Upper lobe of left lung (tissue), 4 donors: Measurements from ENCODE around the gene FLRT2.

Source experiments
- EP300 ChIP-seq, 4 donors: sonication (generic); formaldehyde crosslinking; IDR thresholded peaks; one replicate each; pipeline ENCODE4 v1.5.1; 2017; ENCODE audit warnings: antibody characterized with exemption in 4 of 4, control low read depth in 2 of 4
- POLR2A ChIP-seq, 4 donors: fragments of 450-650 bp; IDR thresholded peaks; one replicate each; pipeline ENCODE4 v1.5.1; 2016 to 2017; ENCODE audit warnings: antibody characterized with exemption in 4 of 4, mild to moderate bottlenecking in 2 of 4
- POLR2AphosphoS5 ChIP-seq, 2 donors: sonication (generic); formaldehyde crosslinking; IDR thresholded peaks; one replicate each; pipeline ENCODE4 v1.5.1; 2017; ENCODE audit warnings: antibody characterized with exemption in 2 of 2
- TF ChIP-seq, protein P1 (sequence below), 6 experiments: fragments of 450-650 bp in 4 of 6; fragments of 200-600 bp in 2 of 6; sonication (generic) in 2 of 6; IDR thresholded peaks; one replicate each; pipeline ENCODE4 v1.5.1; 2016 to 2019; ENCODE audit warnings: antibody characterized with exemption in 6 of 6

DNA sequence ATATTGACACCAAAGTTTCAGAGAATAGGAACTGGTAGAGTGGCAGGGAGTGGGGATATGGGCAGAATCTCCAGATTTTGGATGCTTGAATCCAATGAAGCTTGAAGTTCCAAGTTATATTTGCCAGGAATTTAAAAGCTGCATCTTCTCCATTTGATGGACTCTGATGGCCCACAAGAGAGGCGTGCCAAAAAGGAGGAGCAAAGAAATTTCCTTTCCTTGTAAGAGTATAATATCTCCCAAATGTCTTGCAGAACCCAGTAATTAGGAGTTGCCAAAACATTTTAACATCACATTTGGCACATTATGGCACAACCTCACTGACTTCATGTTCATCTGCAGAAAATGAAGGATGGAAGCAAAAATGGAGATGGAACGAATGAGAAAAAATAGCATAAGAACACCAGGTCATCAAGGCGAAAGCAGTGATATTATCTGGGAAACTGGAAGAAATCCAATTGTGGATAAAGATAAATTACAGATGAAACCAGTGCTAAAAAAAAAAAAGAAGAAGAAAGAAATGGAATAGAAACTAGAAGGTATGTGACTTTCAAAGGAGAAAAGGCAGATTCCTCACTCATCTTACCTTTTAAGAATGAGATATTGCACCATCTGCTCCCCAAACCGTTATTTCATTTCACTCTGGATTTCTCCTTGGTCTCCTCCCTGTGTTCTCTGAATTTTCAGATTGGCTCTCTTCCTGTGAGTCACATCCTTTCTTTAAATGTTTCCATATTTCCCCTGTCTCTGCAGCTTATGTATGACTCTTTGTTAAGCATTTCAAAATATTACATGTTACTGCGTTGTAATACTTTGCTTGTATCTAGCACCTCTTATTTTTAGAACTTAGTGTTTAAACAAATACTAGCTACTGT is 13.5 kb upstream of the FLRT2 start:
- TF ChIP-seq, protein P1, sequence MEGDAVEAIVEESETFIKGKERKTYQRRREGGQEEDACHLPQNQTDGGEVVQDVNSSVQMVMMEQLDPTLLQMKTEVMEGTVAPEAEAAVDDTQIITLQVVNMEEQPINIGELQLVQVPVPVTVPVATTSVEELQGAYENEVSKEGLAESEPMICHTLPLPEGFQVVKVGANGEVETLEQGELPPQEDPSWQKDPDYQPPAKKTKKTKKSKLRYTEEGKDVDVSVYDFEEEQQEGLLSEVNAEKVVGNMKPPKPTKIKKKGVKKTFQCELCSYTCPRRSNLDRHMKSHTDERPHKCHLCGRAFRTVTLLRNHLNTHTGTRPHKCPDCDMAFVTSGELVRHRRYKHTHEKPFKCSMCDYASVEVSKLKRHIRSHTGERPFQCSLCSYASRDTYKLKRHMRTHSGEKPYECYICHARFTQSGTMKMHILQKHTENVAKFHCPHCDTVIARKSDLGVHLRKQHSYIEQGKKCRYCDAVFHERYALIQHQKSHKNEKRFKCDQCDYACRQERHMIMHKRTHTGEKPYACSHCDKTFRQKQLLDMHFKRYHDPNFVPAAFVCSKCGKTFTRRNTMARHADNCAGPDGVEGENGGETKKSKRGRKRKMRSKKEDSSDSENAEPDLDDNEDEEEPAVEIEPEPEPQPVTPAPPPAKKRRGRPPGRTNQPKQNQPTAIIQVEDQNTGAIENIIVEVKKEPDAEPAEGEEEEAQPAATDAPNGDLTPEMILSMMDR (IDR thresholded peaks at IDR 0.05), result no peak
- TF ChIP-seq POLR2A (IDR thresholded peaks at IDR 0.05), result no peak
- no peak for TF ChIP-seq POLR2AphosphoS5 (IDR thresholded peaks at IDR 0.05)
- TF ChIP-seq EP300 (IDR thresholded peaks at IDR 0.05), result no peak
